GM18508 (cell line): ENCODE data around the gene CXCL12.

ENCODE experiments used
- ATAC-seq: cut with Tn5 transposase; IDR thresholded peaks from one replicate; pipeline ENCODE4 v1.9.1; 2021; ENCODE audit warnings: moderate number of reproducible peaks; ENCODE audit not compliant: insufficient read depth, unreplicated experiment

Gene CXCL12

GRCh38 chr10:44400541-44400940 is 15.6 kb upstream of the CXCL12 start:
- no peak for ATAC-seq

GRCh38 chr10:44399659-44400451 is 15.0 kb upstream of the CXCL12 start:
- no peak for ATAC-seq

- ATAC-seq: no peak
Observed at GRCh38 chr10:44398747-44399658, 14.1 kb upstream of the CXCL12 start.

GRCh38 chr10:44398271-44398670 is 13.4 kb upstream of the CXCL12 start:
- ATAC-seq: no peak

GRCh38 chr10:44397476-44398225 is 12.8 kb upstream of the CXCL12 start:
- no peak for ATAC-seq

GRCh38 chr10:44396671-44397191 is 11.8 kb upstream of the CXCL12 start:
- ATAC-seq: no peak

- ATAC-seq: no peak
Observed at GRCh38 chr10:44395902-44396670, 11.2 kb upstream of the CXCL12 start.

- ATAC-seq: no peak
Observed at GRCh38 chr10:44395396-44395795, 10.5 kb upstream of the CXCL12 start.

- no peak for ATAC-seq
Observed at GRCh38 chr10:44394696-44395381, 9.9 kb upstream of the CXCL12 start.

GRCh38 chr10:44393834-44394547 is 9.1 kb upstream of the CXCL12 start:
- ATAC-seq: no peak

- no peak for ATAC-seq
Observed at GRCh38 chr10:44393051-44393630, 8.2 kb upstream of the CXCL12 start.

- no peak for ATAC-seq
Observed at GRCh38 chr10:44392420-44392819, 7.5 kb upstream of the CXCL12 start.

- ATAC-seq: no peak
Observed at GRCh38 chr10:44391981-44392380, 7.1 kb upstream of the CXCL12 start.

GRCh38 chr10:44390585-44391072 is 5.7 kb upstream of the CXCL12 start:
- ATAC-seq: no peak

GRCh38 chr10:44389556-44389955 is 4.7 kb upstream of the CXCL12 start:
- no peak for ATAC-seq

GRCh38 chr10:44389150-44389549 is 4.3 kb upstream of the CXCL12 start:
- no peak for ATAC-seq

- ATAC-seq: no peak
Observed at GRCh38 chr10:44388641-44389040, 3.7 kb upstream of the CXCL12 start.

- no peak for ATAC-seq
Observed at GRCh38 chr10:44387853-44388251, 3.0 kb upstream of the CXCL12 start.
